SK-N-SH (cell line): Measurements from ENCODE around the gene MYL6B.

Experiments used
- CTCF ChIP-seq: fragments of 200-600 bp; sonication (generic); IDR thresholded peaks from 2 replicates; pipeline ENCODE4 v1.6.1; 2017; ENCODE audit warnings: antibody characterized with exemption, mild to moderate bottlenecking, moderate library complexity
- EP300 ChIP-seq, 2 experiments: IDR thresholded peaks; 2 replicates each; pipeline versions ENCODE4 v1.4.0 to v1.6.1; 2012; ENCODE audit warnings: borderline replicate concordance in 1 of 2, low read depth in 1 of 2, low read length in 1 of 2
- GABPA ChIP-seq: IDR thresholded peaks from 2 replicates; pipeline ENCODE4 v1.4.0; 2012; ENCODE audit warnings: low read depth, mild to moderate bottlenecking
- JUND ChIP-seq: IDR thresholded peaks from 2 replicates; pipeline ENCODE4 v1.4.0; 2012
- MAX ChIP-seq: IDR thresholded peaks from 2 replicates; pipeline ENCODE4 v1.4.0; 2012; ENCODE audit warnings: low read depth
- NFIC ChIP-seq: IDR thresholded peaks from 2 replicates; pipeline ENCODE4 v1.4.0; 2012; ENCODE audit warnings: borderline replicate concordance
- POLR2AphosphoS5 ChIP-seq: IDR thresholded peaks from 2 replicates; pipeline ENCODE4 v1.6.1; 2012; ENCODE audit warnings: low read depth, low read length
- REST ChIP-seq: IDR thresholded peaks from 2 replicates; pipeline ENCODE4 v1.6.1; 2012; ENCODE audit warnings: mild to moderate bottlenecking, low read depth, low read length, moderate library complexity
- SIN3A ChIP-seq: IDR thresholded peaks from 2 replicates; pipeline ENCODE4 v1.6.1; 2012; ENCODE audit warnings: low read depth, mild to moderate bottlenecking, low read length, moderate library complexity, borderline replicate concordance
- TCF12 ChIP-seq: IDR thresholded peaks from 2 replicates; pipeline ENCODE4 v1.4.0; 2012
- TEAD4 ChIP-seq: IDR thresholded peaks from 2 replicates; pipeline ENCODE4 v1.4.0; 2012; ENCODE audit warnings: mild to moderate bottlenecking, borderline replicate concordance; ENCODE audit not compliant: insufficient read depth
- ZBTB33 ChIP-seq: IDR thresholded peaks from 2 replicates; pipeline ENCODE4 v1.4.0; 2012; ENCODE audit warnings: low read depth, borderline replicate concordance

GRCh38 chr12:56145217-56145616 is 7.2 kb upstream of the MYL6B start:
- no peak for TF ChIP-seq POLR2AphosphoS5
- no peak for TF ChIP-seq MAX
- no peak for TF ChIP-seq CTCF
- TF ChIP-seq NFIC, result no peak
- no peak for TF ChIP-seq SIN3A
- no peak for TF ChIP-seq JUND
- TF ChIP-seq ZBTB33, result no peak
- no peak for TF ChIP-seq GABPA
- TF ChIP-seq REST, result no peak
- no peak for TF ChIP-seq TCF12
- no peak for TF ChIP-seq EP300 (IDR thresholded peaks at IDR 0.05; ENCODE audit: borderline replicate concordance in 1 of 2, low read depth in 1 of 2, low read length in 1 of 2)
- TF ChIP-seq TEAD4, result no peak
